ENCODE measurements around the gene SUSD2. TPM values are rescaled to one million over a fixed set of nuclear protein-coding genes. Genes with fewer than 3 reads are reported as not detected.

The SUSD2 gene
- polyA plus RNA-seq, 1 of the 3 experiments (the other 2 are of a cell fraction), result 0.82 TPM

GRCh38 chr22:24166811-24167210 lies 14.5 kb upstream of the SUSD2 start:
- H3K4me3 ChIP-seq (ENCODE audit: low read depth in 2 of 2, low read length in 1 of 2), result no peak overlapping the region
- no peak for TF ChIP-seq RFX5 (IDR thresholded peaks at IDR 0.05; ENCODE audit: low read length)
- WGBS (ENCODE audit: low lambda C conversion rate), result 100% methylated on average over 1 of the region's 20 CpGs
- no peaks in the 10 kb centered on the region for H3K27me3 ChIP-seq (ENCODE audit: insufficient read depth)
- ChIA-PET CTCF (interaction anchor here (2.8 to 8.1 kb wide), 3 partner anchors 8 to 23 kb away, joined by 10 to 83 read pairs (median 20); no protein-coding TSS in a partner anchor), POLR2A (interaction anchor here (2.6 kb wide), 1 partner anchor 10 kb away, joined by 10 read pairs; no protein-coding TSS in a partner anchor)
- no peaks in the 10 kb centered on the region for H3K9me3 ChIP-seq
- H3K9me2 ChIP-seq, result no peaks in the 10 kb centered on the region
- no peak overlapping the region for H3K9ac ChIP-seq
- no peak overlapping the region for H3K4me2 ChIP-seq
- H2AFZ ChIP-seq (ENCODE audit: low read depth), result no peak overlapping the region
- H4K20me1 ChIP-seq (ENCODE audit: insufficient read depth), result no peaks in the 10 kb centered on the region
- peaks cover 0 to 46% of the 10 kb centered on the region in 2 experiments; a peak in 1 of 4 replicates for H3K4me1 ChIP-seq (ENCODE audit: control insufficient read depth in 1 of 2, insufficient read depth in 2 of 2, low read depth in 1 of 2, low read length in 1 of 2)
- no peak for DNase-seq
- H3K27ac ChIP-seq (ENCODE audit: low read depth in 2 of 2, low read length in 1 of 2), result no peak overlapping the region
- no peaks in the 10 kb centered on the region for H3K79me2 ChIP-seq (ENCODE audit: insufficient read depth)
- no peaks in the 10 kb centered on the region for H3F3A ChIP-seq (replicated peaks; ENCODE audit: insufficient read depth)
- H3K36me3 ChIP-seq (replicated peaks in 1 of 2; ENCODE audit: control insufficient read depth in 1 of 2, insufficient read depth in 2 of 2, low read length in 1 of 2), result peaks cover 9 to 62% of the 10 kb centered on the region in 2 experiments

GRCh38 chr22:24169439-24170058 lies 11.7 kb upstream of the SUSD2 start:
- H4K20me1 ChIP-seq (ENCODE audit: insufficient read depth), result no peaks in the 10 kb centered on the region
- H3K4me3 ChIP-seq (ENCODE audit: low read depth in 2 of 2, low read length in 1 of 2), result no peak overlapping the region
- H2AFZ ChIP-seq (ENCODE audit: low read depth), result no peak overlapping the region
- no peak overlapping the region for H3K9ac ChIP-seq
- H3K9me2 ChIP-seq, result no peaks in the 10 kb centered on the region
- H3K27ac ChIP-seq (ENCODE audit: low read depth in 2 of 2, low read length in 1 of 2), result no peak overlapping the region; a peak in 1 of 4 replicates
- H3K27me3 ChIP-seq (ENCODE audit: insufficient read depth), result no peaks in the 10 kb centered on the region
- 93% methylated on average over 3 of the region's 12 CpGs for WGBS (ENCODE audit: low lambda C conversion rate)
- peaks cover 1% of the 10 kb centered on the region for H3F3A ChIP-seq (replicated peaks; ENCODE audit: insufficient read depth)
- ChIA-PET CTCF (interaction anchor here (0.6 to 8.1 kb wide), 3 partner anchors 13 to 172 kb away, joined by 3 to 83 read pairs (median 4); no protein-coding TSS in a partner anchor), POLR2A (no interaction called here)
- DNase-seq, result no peak
- no peaks in the 10 kb centered on the region for H3K9me3 ChIP-seq
- no peak for TF ChIP-seq TEAD4 (IDR thresholded peaks at IDR 0.05; ENCODE audit: borderline replicate concordance, insufficient read depth)
- TF ChIP-seq POLR2AphosphoS5 (IDR thresholded peaks at IDR 0.05; ENCODE audit: low read depth, low read length), result no peak
- TF ChIP-seq, protein P1, sequence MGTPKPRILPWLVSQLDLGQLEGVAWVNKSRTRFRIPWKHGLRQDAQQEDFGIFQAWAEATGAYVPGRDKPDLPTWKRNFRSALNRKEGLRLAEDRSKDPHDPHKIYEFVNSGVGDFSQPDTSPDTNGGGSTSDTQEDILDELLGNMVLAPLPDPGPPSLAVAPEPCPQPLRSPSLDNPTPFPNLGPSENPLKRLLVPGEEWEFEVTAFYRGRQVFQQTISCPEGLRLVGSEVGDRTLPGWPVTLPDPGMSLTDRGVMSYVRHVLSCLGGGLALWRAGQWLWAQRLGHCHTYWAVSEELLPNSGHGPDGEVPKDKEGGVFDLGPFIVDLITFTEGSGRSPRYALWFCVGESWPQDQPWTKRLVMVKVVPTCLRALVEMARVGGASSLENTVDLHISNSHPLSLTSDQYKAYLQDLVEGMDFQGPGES (IDR thresholded peaks at IDR 0.05; ENCODE audit: low read depth, low read length), result no peak
- no peak for TF ChIP-seq MEF2A (IDR thresholded peaks at IDR 0.05; ENCODE audit: borderline replicate concordance, low read depth)
- TF ChIP-seq RXRA (IDR thresholded peaks at IDR 0.05; ENCODE audit: borderline replicate concordance, low read depth), result no peak
- TF ChIP-seq ELF1 (IDR thresholded peaks at IDR 0.05), result no peak
- no peak for TF ChIP-seq GATA2 (CRISPR knock-in tag; IDR thresholded peaks at IDR 0.05)
- no peak for TF ChIP-seq TCF12 (IDR thresholded peaks at IDR 0.05)
- no peak for TF ChIP-seq REST (IDR thresholded peaks at IDR 0.05; ENCODE audit: low read depth, low read length)
- TF ChIP-seq MAX (IDR thresholded peaks at IDR 0.05; ENCODE audit: low read depth), result no peak
- no peak for TF ChIP-seq NRF1 (IDR thresholded peaks at IDR 0.05; ENCODE audit: low read depth, low read length)
- no peak for TF ChIP-seq RCOR1 (IDR thresholded peaks at IDR 0.05; ENCODE audit: low read length)
- TF ChIP-seq GABPA (IDR thresholded peaks at IDR 0.05; ENCODE audit: low read depth), result no peak
- no peak for TF ChIP-seq SIN3A (IDR thresholded peaks at IDR 0.05; ENCODE audit: borderline replicate concordance, low read depth, low read length)
- TF ChIP-seq PBX3 (IDR thresholded peaks at IDR 0.05), result no peak
- no peak for TF ChIP-seq YY1 (IDR thresholded peaks at IDR 0.05; ENCODE audit: low read depth)
- no peak for TF ChIP-seq EP300 (IDR thresholded peaks at IDR 0.05; ENCODE audit: borderline replicate concordance in 1 of 2, low read depth in 1 of 2, low read length in 1 of 2)
- TF ChIP-seq FOXJ3 (CRISPR knock-in tag; IDR thresholded peaks at IDR 0.05), result no peak
- TF ChIP-seq, protein P2, sequence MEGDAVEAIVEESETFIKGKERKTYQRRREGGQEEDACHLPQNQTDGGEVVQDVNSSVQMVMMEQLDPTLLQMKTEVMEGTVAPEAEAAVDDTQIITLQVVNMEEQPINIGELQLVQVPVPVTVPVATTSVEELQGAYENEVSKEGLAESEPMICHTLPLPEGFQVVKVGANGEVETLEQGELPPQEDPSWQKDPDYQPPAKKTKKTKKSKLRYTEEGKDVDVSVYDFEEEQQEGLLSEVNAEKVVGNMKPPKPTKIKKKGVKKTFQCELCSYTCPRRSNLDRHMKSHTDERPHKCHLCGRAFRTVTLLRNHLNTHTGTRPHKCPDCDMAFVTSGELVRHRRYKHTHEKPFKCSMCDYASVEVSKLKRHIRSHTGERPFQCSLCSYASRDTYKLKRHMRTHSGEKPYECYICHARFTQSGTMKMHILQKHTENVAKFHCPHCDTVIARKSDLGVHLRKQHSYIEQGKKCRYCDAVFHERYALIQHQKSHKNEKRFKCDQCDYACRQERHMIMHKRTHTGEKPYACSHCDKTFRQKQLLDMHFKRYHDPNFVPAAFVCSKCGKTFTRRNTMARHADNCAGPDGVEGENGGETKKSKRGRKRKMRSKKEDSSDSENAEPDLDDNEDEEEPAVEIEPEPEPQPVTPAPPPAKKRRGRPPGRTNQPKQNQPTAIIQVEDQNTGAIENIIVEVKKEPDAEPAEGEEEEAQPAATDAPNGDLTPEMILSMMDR (IDR thresholded peaks at IDR 0.05), result no peak
- H3K36me3 ChIP-seq (replicated peaks in 1 of 2; ENCODE audit: control insufficient read depth in 1 of 2, insufficient read depth in 2 of 2, low read length in 1 of 2), result peaks cover 9 to 71% of the 10 kb centered on the region in 2 experiments
- peaks cover 0 to 20% of the 10 kb centered on the region in 2 experiments; a peak in 1 of 4 replicates for H3K4me1 ChIP-seq (ENCODE audit: control insufficient read depth in 1 of 2, insufficient read depth in 2 of 2, low read depth in 1 of 2, low read length in 1 of 2)
- no peaks in the 10 kb centered on the region for H3K79me2 ChIP-seq (ENCODE audit: insufficient read depth)
- no peak overlapping the region for H3K4me2 ChIP-seq

Data from SK-N-SH (cell line).